Erythroblast (primary cell): ENCODE measurements around the gene KCNN1.
"Not testable (repeated sequence)": the region's sequence is repeated elsewhere in the genome, so short reads cannot be mapped to it uniquely, and the experiment has no call there.

Experiments used
- DNase-seq, 2 experiments: peaks; one replicate each; lab custom pipeline; 2025; lab: John Stamatoyannopoulos, UW
- GATA1 ChIP-seq: IDR thresholded peaks from 2 replicates; pipeline ENCODE4 v1.6.1; 2011; ENCODE audit warnings: low read depth, mild to moderate bottlenecking, control low read depth, low read length, moderate library complexity
- POLR2A ChIP-seq: IDR thresholded peaks from 2 replicates; pipeline ENCODE4 v1.6.1; 2011; ENCODE audit warnings: mild to moderate bottlenecking, low read length

KCNN1 gene

GRCh38 chr19:17969096-17969792, 2.3 kb downstream of the KCNN1 start:
- TF ChIP-seq GATA1 (no peak), POLR2A (no peak)

GRCh38 chr19:17972230-17972629, 5.3 kb downstream of the KCNN1 start:
- no peak for DNase-seq
- TF ChIP-seq GATA1 (no peak), POLR2A (no peak)

More at GRCh38 chr19:17969096-17969792, 2.3 kb downstream of the KCNN1 start:
- no peak for DNase-seq

- no peak for TF ChIP-seq GATA1
- TF ChIP-seq POLR2A, result no peak
- no peak for DNase-seq
Observed at GRCh38 chr19:17973759-17974158, 6.9 kb downstream of the KCNN1 start.

- no peak for DNase-seq
- TF ChIP-seq GATA1 (no peak), POLR2A (no peak)
Observed at GRCh38 chr19:17974551-17974950, 7.6 kb downstream of the KCNN1 start.

GRCh38 chr19:17975032-17975431, 8.1 kb downstream of the KCNN1 start:
- no peak for DNase-seq
- no peak for TF ChIP-seq GATA1
- TF ChIP-seq POLR2A, result no peak

DNA sequence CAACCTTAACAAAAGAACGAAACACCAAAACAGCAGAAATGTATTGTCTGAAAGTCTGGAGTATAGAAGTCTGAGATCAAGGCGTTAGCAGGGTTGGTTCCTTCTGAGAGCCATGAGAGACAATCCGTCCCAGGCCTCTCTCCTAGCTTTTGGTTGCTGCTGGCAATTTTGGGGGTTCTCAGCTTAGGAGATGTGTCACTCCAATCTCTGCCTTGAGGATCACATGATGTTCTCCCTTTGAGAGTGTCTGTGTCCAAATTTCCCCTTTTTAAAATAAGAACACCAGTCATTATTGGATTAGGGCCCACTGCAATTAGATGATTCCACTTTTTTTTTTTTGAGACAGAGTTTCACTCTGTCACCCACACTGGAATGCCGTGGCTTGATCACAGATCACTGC, 10.1 kb downstream of the KCNN1 start:
- TF ChIP-seq GATA1, result no peak
- TF ChIP-seq POLR2A, result no peak
- no peak for DNase-seq

DNA sequence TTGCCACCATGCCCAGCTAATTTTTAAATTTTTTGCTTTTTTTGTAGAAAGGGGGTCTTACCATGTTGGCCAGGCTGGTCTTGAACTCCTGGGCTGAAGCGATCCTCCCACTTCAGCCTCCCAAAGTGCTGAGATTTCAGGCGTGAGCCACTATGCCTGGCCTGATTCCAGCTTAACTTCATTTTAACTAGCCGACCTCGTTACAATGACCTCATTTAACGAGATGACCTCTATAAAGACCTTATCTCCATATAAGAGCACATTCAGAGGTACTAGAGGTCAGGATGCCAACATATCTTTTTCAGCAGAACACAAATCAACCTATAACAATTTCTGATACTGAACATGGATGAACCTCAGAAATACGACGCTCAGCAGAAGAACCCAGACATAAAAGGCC, 10.6 kb downstream of the KCNN1 start:
- TF ChIP-seq POLR2A, result no peak
- TF ChIP-seq GATA1, result no peak
- DNase-seq, result no peak

GRCh38 chr19:17981611-17982010, 14.7 kb downstream of the KCNN1 start:
- TF ChIP-seq POLR2A (no peak), GATA1 (no peak)
- no peak for DNase-seq

DNA sequence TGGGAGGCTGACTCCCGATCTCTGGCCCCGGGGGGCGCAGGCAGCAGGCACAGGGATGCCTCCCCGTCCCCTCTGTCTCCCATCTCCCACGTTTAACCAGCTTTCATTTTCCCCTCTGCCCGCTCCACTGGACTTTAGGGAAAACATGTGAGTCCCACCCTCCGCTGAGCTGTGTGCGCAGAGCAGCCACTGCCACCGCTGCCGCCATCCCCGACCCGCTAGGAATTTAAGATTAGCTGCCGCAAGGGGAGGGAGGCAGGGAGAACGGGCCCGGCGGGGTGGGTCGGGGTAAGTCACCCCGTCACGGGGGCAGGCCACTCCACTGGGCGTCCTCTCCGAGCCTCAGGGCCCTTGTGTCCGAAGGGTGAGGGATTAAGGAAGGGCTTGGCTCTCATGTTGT, 15.5 kb downstream of the KCNN1 start:
- DNase-seq, result no peak
- no peak for TF ChIP-seq GATA1
- no peak for TF ChIP-seq POLR2A

DNA sequence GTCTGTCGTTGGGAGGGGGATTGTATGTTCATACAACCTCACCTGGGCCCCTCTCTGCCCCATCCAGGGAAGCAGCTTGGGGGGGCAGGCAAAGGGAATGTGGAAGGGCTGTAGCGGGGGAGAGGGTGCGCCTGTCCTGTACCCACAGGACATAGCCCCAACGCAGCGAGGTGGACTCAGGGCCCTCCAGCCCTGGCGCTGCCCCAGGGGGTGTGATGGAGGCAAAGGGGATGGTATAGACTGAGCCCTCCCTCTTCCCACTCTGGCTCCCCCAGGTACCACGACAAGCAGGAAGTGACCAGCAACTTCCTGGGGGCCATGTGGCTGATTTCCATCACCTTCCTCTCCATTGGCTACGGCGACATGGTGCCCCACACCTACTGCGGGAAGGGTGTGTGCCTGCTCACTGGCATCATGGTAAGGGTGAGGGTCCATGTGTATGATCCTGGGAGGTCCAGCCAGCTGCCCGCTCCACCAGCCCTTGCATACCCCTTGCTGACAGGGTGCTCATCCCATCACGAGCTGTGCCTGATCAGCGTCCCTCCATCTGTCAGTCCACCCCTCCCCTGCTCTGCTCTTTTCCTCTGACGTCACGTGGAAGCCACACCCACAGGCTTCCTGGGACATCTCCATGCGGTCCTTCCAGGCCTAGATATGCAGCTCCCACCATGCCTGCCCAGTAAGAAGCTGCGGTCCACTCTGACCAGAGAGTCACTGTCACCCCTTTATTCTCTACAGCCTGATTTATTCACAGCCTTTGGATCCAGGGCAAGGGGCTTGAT, 18.3 kb downstream of the KCNN1 start:
- no peak for DNase-seq
- TF ChIP-seq GATA1 (no peak), POLR2A (no peak)

DNA sequence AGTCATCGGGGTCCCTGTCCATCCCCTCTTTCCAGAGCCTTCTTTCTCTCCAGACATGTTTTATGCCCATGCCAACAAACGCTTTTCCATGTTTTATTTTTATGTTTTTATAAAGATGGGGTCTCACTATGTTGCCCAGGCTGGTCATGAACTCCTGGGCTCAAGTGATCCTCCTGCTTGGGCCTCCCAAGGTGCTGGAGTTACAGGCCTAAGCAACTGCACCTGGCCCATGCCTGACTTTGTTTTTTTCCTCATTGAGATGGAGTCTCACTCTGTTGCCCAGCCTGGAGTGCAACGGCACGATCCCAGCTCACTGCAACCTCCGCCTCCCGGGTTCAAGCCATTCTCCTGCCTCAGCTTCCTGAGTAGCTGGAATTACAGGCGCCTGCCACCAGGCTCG, 19.7 kb downstream of the KCNN1 start:
- not testable (repeated sequence) for DNase-seq

GRCh38 chr19:17988161-17988560, 21.3 kb downstream of the KCNN1 start:
- no peak for DNase-seq
- TF ChIP-seq POLR2A, result no peak
- TF ChIP-seq GATA1, result no peak

- DNase-seq, result no peak
- TF ChIP-seq POLR2A (no peak), GATA1 (no peak)
Observed at GRCh38 chr19:17989425-17990094, 22.7 kb downstream of the KCNN1 start.

- DNase-seq, result no peak
- TF ChIP-seq POLR2A, result no peak
- no peak for TF ChIP-seq GATA1
Observed at GRCh38 chr19:17993076-17993813, 26.3 kb downstream of the KCNN1 start.
